ENCODE data around the gene MERTK.
"Not testable (repeated sequence)": the region's sequence is repeated elsewhere in the genome, so short reads cannot be mapped to it uniquely, and the experiment has no call there.

Gene MERTK

GRCh38 chr2:112062894-112063293 is 164.5 kb downstream of the MERTK start:
- Histone ChIP-seq H3K4me3 (no peak overlapping the region), H3K27me3 (ENCODE audit: low read depth) (no peaks in the 10 kb centered on the region), H3K9me3 (no peaks in the 10 kb centered on the region), H3K36me3 (replicated peaks) (no peaks in the 10 kb centered on the region; the same call in none of the 2 replicates), H3K4me1 (no peaks in the 10 kb centered on the region)
- DNase-seq (ENCODE audit: low spot score in 2 of 2) = no peak
- in situ Hi-C loops (cut with MboI; ENCODE audit: low sequenced_read_pairs) = no loop called here

- Histone ChIP-seq H3K36me3 (replicated peaks) (no peaks in the 10 kb centered on the region; the same call in none of the 2 replicates), H3K9me3 (no peaks in the 10 kb centered on the region), H3K27me3 (ENCODE audit: low read depth) (no peaks in the 10 kb centered on the region), H3K4me1 (no peaks in the 10 kb centered on the region), H3K4me3 (no peak overlapping the region)
- no peak for DNase-seq (ENCODE audit: low spot score in 2 of 2)
- in situ Hi-C loops (cut with MboI; ENCODE audit: low sequenced_read_pairs) = no loop called here
Observed at GRCh38 chr2:112065486-112065885, 167.1 kb downstream of the MERTK start.

GRCh38 chr2:112065966-112066365 is 167.6 kb downstream of the MERTK start:
- no peaks in the 10 kb centered on the region for H3K27me3 ChIP-seq (ENCODE audit: low read depth)
- no peaks in the 10 kb centered on the region for H3K9me3 ChIP-seq
- H3K4me1 ChIP-seq = no peaks in the 10 kb centered on the region
- H3K4me3 ChIP-seq = no peak overlapping the region
- in situ Hi-C loops (cut with MboI; ENCODE audit: low sequenced_read_pairs) = no loop called here
- no peak for DNase-seq (ENCODE audit: low spot score in 2 of 2)
- H3K36me3 ChIP-seq (replicated peaks) = no peaks in the 10 kb centered on the region; the same call in none of the 2 replicates

GRCh38 chr2:112069794-112070193 is 171.4 kb downstream of the MERTK start:
- H3K36me3 ChIP-seq (replicated peaks); H3K4me3 ChIP-seq; H3K27me3 ChIP-seq (ENCODE audit: low read depth); in situ Hi-C loops (cut with MboI; ENCODE audit: low sequenced_read_pairs); H3K4me1 ChIP-seq; DNase-seq (ENCODE audit: low spot score in 2 of 2); H3K9me3 ChIP-seq: not testable (repeated sequence)

- in situ Hi-C loops (cut with MboI; ENCODE audit: low sequenced_read_pairs) = no loop called here
- Histone ChIP-seq H3K36me3 (replicated peaks) (no peaks in the 10 kb centered on the region; the same call in none of the 2 replicates), H3K9me3 (peaks cover 6% of the 10 kb centered on the region; the same call in 1 of the 2 replicates), H3K4me1 (no peaks in the 10 kb centered on the region; the same call in 1 of the 2 replicates), H3K27me3 (ENCODE audit: low read depth) (no peaks in the 10 kb centered on the region; the same call in 1 of the 2 replicates), H3K4me3 (no peak overlapping the region)
- DNase-seq (ENCODE audit: low spot score in 2 of 2) = no peak
Observed at GRCh38 chr2:112073875-112074274, 175.5 kb downstream of the MERTK start.

- Histone ChIP-seq H3K36me3 (replicated peaks) (no peaks in the 10 kb centered on the region; the same call in none of the 2 replicates), H3K4me1 (no peaks in the 10 kb centered on the region; the same call in 1 of the 2 replicates), H3K27me3 (ENCODE audit: low read depth) (no peaks in the 10 kb centered on the region; the same call in 1 of the 2 replicates), H3K9me3 (peaks cover 6% of the 10 kb centered on the region; the same call in 1 of the 2 replicates), H3K4me3 (no peak overlapping the region)
- in situ Hi-C loops (cut with MboI; ENCODE audit: low sequenced_read_pairs) = no loop called here
- DNase-seq (ENCODE audit: low spot score in 2 of 2) = no peak
Observed at GRCh38 chr2:112074506-112074905, 176.1 kb downstream of the MERTK start.

GRCh38 chr2:112075490-112076260 is 177.3 kb downstream of the MERTK start:
- Histone ChIP-seq H3K27me3 (ENCODE audit: low read depth) (no peaks in the 10 kb centered on the region; the same call in 1 of the 2 replicates), H3K4me3 (no peak overlapping the region), H3K9me3 (peaks cover 6% of the 10 kb centered on the region; the same call in 1 of the 2 replicates), H3K36me3 (replicated peaks) (no peaks in the 10 kb centered on the region; the same call in none of the 2 replicates), H3K4me1 (no peaks in the 10 kb centered on the region; the same call in 1 of the 2 replicates)
- DNase-seq (ENCODE audit: low spot score in 2 of 2) = no peak
- in situ Hi-C loops (cut with MboI; ENCODE audit: low sequenced_read_pairs) = no loop called here

GRCh38 chr2:112077814-112078213 is 179.4 kb downstream of the MERTK start:
- no peak for DNase-seq (ENCODE audit: low spot score in 2 of 2)
- Histone ChIP-seq H3K4me1 (no peaks in the 10 kb centered on the region; the same call in 1 of the 2 replicates), H3K36me3 (replicated peaks) (peaks cover 4% of the 10 kb centered on the region; the same call in 1 of the 2 replicates), H3K27me3 (ENCODE audit: low read depth) (no peaks in the 10 kb centered on the region), H3K4me3 (no peak overlapping the region), H3K9me3 (no peaks in the 10 kb centered on the region)
- in situ Hi-C loops (cut with MboI; ENCODE audit: low sequenced_read_pairs) = no loop called here
